HTERT RPE-1 (cell line): ENCODE measurements around the gene RMC1.

Experiments
- in situ Hi-C: fragments of 300-500 bp; cut with MboI; formaldehyde crosslinking; loops from 4 replicates; pipeline ENCODE4 v1.14.3; 2020; ENCODE audit warnings: low sequenced_read_pairs

The RMC1 gene

GRCh38 chr18:23529604-23530003 lies 26.3 kb downstream of the RMC1 start:
- in situ Hi-C loops = no loop called here

DNA sequence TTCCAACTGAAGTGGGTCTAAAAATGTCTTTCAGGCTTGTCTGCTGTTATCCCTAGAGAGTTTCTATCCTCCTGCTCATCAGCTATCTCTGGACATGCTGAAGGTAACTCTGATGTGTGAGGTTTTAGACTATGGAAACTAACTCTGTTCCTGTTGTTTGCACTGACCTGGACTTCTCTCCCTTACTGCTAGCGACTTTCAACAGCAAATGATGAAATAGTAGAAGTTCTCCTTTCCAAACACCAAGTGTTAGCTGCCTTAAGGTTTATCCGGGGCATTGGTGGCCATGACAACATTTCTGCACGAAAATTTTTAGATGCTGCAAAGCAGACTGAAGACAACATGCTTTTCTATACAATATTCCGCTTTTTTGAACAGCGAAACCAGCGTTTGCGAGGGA lies 26.9 kb downstream of the RMC1 start:
- in situ Hi-C loops = no loop called here

GRCh38 chr18:23531912-23532311 lies 28.6 kb downstream of the RMC1 start:
- in situ Hi-C loops = no loop called here

- in situ Hi-C loops = no loop called here
Measured at GRCh38 chr18:23532848-23533247, 29.5 kb downstream of the RMC1 start.

DNA sequence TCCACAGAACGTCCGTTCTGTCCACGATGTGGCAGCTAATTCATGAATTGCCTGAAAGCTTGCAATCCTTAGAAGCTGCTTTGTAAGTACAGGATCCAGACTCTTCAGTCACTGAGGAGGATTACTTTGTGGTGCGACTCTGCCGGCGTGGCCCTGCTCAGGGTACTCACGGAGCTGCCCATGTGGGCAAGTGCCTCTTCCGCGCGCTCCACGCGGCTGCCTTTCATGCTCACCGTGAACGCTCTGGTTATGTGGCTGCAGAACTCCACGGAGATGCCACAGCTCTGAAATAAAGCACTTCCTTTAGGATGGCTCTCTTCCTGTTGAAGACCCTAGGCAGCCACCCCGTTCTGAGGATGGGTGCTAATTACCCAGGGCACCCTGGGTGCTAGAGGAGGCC lies 31.0 kb downstream of the RMC1 start:
- in situ Hi-C loops = no loop called here

DNA sequence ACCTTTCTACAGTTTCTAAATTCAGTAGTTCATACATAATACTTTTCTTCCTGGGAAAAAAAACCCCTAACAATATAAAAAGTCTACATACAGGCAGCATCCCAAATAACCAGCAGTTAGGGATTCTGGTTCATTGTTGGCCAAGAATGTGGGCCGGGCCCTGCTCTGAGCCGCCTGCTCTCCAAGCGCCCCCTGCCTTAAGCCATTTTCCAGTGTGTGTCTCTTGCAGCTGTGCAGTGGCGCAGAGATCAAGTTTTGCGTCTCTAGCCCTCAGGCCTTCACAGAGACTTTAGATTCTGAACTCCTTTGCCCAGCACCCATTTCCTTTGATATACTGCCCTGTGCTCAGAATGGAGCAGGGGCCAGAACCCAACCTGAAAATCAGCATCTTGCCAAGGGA lies 32.9 kb downstream of the RMC1 start:
- in situ Hi-C loops = no loop called here

DNA sequence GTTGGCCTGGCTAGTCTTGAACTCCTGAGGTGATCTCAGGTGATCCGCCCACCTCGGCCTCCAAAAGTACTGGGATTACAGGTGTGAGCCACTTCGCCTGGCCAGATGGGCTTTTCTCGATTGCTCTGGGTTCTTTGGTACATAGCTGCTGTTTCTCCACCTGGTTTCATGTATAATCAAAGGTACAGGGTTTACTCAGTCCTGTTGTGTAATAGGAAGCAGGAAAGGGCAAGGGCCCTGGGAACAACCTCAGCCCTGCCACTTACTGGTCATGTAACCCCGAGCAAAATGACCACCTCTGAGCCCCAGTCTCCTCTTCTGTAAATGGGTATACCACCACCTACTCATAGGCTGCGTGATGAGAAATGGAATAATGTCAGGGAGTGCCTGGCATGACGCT lies 34.0 kb downstream of the RMC1 start:
- in situ Hi-C loops = no loop called here

DNA sequence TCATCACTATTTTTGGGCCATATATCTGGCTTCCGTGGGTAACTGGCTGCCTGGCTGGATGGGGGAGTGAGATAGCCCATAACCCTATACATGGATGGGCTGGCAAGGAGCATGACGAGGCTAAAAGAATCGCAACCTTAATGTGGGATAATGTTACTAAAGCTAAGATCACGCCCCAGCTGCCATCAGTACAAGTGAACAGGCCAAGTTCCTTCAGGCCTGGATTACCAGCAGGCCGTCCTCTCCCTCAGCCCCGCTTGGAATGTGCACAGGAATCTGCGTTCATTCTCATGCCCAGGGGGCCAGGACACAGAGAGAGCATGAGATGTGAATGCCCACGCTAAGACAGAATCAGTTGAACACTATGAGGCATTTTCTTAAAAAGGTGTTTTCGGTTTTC lies 34.7 kb downstream of the RMC1 start:
- in situ Hi-C loops = no loop called here

DNA sequence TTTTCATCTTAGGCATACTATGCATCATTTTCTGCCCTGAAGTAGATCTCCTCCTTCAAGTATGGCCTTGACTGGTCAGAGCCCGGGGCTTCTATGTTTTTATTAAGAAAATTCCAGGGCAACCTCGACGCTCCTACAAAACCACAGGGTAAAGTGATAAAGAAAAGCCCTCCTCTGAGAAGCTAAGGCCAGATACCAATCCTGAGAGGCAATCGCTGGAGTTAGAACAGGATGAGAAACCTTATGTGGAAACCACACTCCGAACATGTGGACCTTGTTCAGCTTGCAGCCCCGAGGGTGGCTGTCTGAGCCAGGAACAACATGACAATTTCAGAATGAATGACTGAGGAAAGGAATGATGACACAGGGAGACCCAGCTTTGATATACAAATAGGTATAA lies 35.6 kb downstream of the RMC1 start:
- in situ Hi-C loops = no loop called here

DNA sequence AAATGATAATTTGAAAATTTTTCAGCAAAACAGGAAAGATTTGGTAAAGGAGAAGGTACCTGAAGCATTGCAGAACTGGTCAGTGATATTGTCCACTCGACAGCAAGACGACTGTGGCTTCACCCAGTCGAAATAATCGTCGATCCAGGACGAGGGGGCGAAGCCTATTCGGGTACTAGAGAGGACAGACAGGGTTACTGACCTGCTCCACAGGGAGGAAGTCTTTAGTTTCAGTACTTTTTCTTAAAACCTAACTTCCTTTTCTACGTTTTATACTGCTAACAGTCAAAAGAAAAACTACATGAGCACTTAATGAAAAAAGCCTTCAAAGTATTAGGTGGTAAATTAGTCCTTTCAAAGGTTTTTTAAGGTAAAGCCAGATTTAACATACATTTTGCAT lies 36.0 kb downstream of the RMC1 start:
- in situ Hi-C loops = no loop called here

GRCh38 chr18:23539911-23540525 lies 36.7 kb downstream of the RMC1 start:
- in situ Hi-C loops = no loop called here

GRCh38 chr18:23540867-23541266 lies 37.6 kb downstream of the RMC1 start:
- in situ Hi-C loops = no loop called here

GRCh38 chr18:23541349-23542093 lies 38.2 kb downstream of the RMC1 start:
- in situ Hi-C loops = no loop called here

DNA sequence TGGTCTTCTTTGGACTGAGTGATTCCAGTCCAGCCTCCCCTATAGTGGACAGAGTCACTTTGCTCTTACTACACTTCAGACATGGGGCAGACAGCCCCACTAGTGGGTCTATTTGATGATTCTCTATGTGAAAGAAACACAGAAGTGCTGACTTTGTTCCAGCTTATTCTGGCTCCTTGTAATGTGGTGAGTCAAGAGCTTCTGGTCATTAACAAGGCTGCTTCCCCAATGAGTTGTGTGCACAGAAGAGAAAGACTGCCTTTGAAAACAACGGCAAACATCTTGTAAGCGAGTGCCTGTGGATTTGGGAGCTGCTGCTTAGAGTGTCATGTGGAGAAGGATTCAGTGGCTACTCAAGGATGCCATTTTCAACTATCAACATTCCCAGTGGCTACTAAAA lies 39.1 kb downstream of the RMC1 start:
- in situ Hi-C loops = no loop called here

DNA sequence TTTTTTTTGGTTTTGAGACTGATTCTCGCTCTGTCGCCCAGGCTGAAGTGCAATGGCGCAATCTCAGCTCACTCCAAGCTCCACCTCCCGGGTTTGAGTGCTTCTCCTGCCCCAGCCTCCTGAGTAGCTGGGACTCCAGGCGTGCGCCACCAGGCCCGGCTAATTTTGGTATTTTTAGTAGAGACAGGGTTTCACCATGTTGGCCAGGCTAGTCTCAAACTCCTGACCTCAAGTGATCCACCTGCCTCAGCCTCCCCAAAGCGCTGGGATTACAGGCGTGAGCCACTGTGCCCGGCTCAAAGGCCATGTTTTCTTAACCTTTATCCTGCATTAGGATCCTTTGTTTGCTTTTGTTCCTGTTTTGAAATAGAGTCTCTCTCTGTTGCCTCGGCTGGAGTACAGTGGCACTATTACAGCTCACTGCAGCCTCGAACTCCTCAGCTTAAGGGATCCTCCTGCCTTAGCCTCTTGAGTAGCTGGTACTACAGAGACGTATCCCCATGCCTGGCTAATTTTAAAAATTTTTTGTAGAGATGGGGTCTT lies 42.0 kb downstream of the RMC1 start:
- in situ Hi-C loops = no loop called here

DNA sequence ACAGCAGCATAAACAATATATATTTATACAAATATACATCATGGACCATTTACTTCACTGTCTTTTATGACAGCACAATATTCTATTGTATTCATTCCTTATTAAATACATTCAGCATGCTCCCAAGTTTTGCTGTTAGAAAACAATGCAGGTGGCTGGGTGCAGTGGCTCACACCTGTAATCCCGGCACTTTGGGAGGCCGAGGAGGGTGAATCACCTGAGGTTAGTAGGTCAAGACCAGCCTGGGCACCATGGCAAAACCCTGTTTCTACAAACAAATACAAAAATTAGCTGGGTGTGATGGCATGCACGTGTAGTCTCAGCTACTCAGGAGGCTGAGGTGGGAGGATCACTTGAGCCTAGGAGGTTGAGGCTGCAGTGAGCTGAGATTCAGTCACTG lies 44.0 kb downstream of the RMC1 start:
- in situ Hi-C loops = no loop called here

GRCh38 chr18:23547846-23548245 lies 44.5 kb downstream of the RMC1 start:
- in situ Hi-C loops = no loop called here

DNA sequence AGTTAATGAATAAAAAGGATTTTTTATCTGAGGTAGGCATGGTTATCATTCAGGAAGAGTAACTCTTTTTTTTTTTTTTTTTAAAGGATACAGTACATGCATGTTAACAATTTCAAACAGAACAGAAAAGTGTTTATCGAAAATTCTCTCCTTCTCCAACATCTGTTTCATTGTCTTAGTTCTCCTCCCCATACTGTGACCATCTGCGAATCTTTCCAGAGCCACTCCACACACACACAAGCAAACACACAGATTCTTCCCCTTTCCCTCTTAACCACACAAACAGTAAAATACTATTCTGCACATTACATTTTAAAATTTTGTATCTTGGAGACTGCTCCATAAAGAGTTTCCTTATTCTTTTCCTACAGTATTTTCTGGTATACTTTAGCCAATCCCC lies 45.0 kb downstream of the RMC1 start:
- in situ Hi-C loops = no loop called here

- in situ Hi-C loops = no loop called here
Measured at GRCh38 chr18:23548719-23549118, 45.4 kb downstream of the RMC1 start.

GRCh38 chr18:23550898-23551297 lies 47.6 kb downstream of the RMC1 start:
- in situ Hi-C loops = no loop called here

- in situ Hi-C loops = no loop called here
Measured at GRCh38 chr18:23551978-23552377, 48.7 kb downstream of the RMC1 start.

GRCh38 chr18:23552505-23552904 lies 49.2 kb downstream of the RMC1 start:
- in situ Hi-C loops = no loop called here

GRCh38 chr18:23553887-23554286 lies 50.6 kb downstream of the RMC1 start:
- in situ Hi-C loops = no loop called here
